ENCODE results near the gene CNDP2. TPM values are rescaled to one million over a fixed set of nuclear protein-coding genes. Genes with fewer than 3 reads are reported as not detected.

CNDP2 gene
- total RNA-seq, 2 experiments from 2014 or later, result 121 to 136 TPM

DNA sequence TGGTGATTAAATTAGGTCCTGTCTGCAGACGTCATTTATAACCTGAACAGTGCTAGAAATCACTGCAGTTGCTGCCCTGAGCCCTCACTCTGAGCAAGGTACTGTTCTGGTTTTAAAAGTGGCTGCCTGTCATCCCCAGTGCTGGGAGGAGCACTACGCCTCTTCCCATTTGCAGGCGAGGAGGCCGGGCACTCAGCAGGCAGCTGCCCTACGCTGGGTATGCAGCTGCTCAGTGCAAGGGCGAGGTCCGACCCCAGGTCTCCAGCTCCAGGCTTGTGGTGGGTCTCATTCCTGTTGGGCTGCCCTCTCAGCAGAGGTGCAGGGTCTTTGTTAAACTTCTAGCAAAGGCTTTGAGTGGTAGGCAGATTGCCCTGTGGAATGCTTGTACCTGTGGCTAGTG, 15.7 kb downstream of the CNDP2 start:
- Mint-ChIP-seq H3K36me3 (ENCODE audit: low read depth) (peaks cover 55% of the 10 kb centered on the region), H3K4me3 (no peak overlapping the region), H3K9me3 (no peaks in the 10 kb centered on the region), H3K27ac (no peak overlapping the region), H3K27me3 (no peaks in the 10 kb centered on the region), H3K4me1 (ENCODE audit: low read depth) (no peaks in the 10 kb centered on the region)
- ChIA-PET POLR2A (interaction anchor here (1.0 kb wide), 1 partner anchor 9 kb away, joined by 3 read pairs; no protein-coding TSS in a partner anchor), CTCF (no interaction called here)
- intact Hi-C loops (cut with micrococcal nuclease), result no loop called here
- ATAC-seq, result no peak
- TF ChIP-seq, protein P1, sequence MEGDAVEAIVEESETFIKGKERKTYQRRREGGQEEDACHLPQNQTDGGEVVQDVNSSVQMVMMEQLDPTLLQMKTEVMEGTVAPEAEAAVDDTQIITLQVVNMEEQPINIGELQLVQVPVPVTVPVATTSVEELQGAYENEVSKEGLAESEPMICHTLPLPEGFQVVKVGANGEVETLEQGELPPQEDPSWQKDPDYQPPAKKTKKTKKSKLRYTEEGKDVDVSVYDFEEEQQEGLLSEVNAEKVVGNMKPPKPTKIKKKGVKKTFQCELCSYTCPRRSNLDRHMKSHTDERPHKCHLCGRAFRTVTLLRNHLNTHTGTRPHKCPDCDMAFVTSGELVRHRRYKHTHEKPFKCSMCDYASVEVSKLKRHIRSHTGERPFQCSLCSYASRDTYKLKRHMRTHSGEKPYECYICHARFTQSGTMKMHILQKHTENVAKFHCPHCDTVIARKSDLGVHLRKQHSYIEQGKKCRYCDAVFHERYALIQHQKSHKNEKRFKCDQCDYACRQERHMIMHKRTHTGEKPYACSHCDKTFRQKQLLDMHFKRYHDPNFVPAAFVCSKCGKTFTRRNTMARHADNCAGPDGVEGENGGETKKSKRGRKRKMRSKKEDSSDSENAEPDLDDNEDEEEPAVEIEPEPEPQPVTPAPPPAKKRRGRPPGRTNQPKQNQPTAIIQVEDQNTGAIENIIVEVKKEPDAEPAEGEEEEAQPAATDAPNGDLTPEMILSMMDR (IDR thresholded peaks at IDR 0.05), result no peak
- DNase-seq, result no peak

DNA sequence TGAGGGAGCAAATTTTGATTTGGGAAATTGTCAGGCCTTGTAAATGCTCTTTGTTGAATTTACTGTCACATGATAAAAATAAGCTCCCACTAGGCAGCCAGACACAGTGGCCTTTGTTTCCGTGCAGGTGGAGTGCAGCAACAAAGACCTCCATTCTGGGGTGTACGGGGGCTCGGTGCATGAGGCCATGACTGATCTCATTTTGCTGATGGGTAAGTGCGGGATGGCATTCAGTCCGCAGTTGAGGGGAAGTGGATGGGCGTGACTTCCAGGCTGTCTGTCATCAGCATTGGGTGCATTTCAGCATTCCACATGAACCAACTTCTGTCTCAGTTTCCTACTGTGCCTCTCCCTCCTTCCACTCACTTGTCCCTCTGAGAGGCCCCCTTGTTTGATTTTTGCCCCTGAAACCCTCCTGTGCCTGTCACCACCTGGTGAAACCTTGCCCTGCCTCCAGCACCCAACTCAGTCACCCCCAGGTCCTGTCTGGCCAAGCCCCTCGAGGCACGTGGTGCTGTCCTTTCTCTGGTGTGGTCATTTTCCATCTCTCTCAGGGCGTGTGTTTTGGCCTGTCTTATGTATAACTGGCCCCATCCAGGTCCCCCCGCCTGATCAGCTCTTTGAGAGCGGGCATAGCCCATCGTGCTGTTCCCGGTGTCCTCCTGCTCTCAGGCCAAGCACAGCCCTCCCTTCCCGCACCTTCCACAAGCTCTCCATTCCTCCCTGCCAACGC, 16.3 kb downstream of the CNDP2 start:
- intact Hi-C loops (cut with micrococcal nuclease), result no loop called here
- Mint-ChIP-seq H3K27me3 (no peaks in the 10 kb centered on the region), H3K36me3 (ENCODE audit: low read depth) (peaks cover 51% of the 10 kb centered on the region), H3K9me3 (no peaks in the 10 kb centered on the region), H3K27ac (no peak overlapping the region), H3K4me3 (no peak overlapping the region), H3K4me1 (ENCODE audit: low read depth) (no peaks in the 10 kb centered on the region)
- no peak for ATAC-seq
- ChIA-PET POLR2A (interaction anchor here (1.0 kb wide), 1 partner anchor 8 kb away, joined by 3 read pairs; no protein-coding TSS in a partner anchor), CTCF (no interaction called here)
- no peak for DNase-seq
- TF ChIP-seq, protein P1 (IDR thresholded peaks at IDR 0.05), result no peak

DNA sequence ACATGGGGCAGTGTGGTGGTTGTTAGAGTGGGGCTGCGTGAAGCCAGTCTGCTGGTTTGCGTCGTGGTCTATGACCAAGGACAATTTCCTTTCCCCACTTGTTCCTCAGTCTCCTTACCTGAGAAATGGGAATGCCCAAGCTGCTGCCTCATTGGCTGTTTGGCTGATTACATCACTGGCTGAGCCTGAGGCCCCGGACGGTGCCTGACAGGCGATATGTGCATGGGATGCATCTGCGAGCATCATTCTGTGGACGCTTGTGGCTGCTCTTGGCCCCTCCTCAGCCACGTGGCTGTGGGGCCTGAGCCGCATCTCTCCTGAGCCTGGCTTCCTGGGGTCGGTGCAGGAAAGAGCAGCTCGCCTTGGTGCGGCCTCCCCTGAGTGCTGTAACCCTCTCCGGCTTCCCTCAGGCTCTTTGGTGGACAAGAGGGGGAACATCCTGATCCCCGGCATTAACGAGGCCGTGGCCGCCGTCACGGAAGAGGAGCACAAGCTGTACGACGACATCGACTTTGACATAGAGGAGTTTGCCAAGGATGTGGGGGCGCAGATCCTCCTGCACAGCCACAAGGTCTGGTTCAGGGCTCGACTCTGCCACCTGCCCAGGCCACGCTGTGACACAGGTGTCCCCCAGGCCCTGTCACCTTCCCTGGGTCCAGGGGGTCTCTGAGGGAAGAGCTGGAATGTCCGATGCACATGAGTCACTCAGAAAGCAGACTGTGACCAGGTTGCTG, 17.2 kb downstream of the CNDP2 start:
- H3K36me3 Mint-ChIP-seq (ENCODE audit: low read depth), result peaks cover 49% of the 10 kb centered on the region
- no peaks in the 10 kb centered on the region for H3K4me1 Mint-ChIP-seq (ENCODE audit: low read depth)
- TF ChIP-seq, protein P1 (IDR thresholded peaks at IDR 0.05), result no peak
- DNase-seq (no peak), ATAC-seq (no peak)
- ChIA-PET POLR2A (no interaction called here), CTCF (no interaction called here)
- H3K27me3 Mint-ChIP-seq, result no peaks in the 10 kb centered on the region
- no peaks in the 10 kb centered on the region for H3K9me3 Mint-ChIP-seq
- no peak overlapping the region for H3K4me3 Mint-ChIP-seq
- H3K27ac Mint-ChIP-seq, result no peak overlapping the region
- intact Hi-C loops (cut with micrococcal nuclease), result no loop called here

DNA sequence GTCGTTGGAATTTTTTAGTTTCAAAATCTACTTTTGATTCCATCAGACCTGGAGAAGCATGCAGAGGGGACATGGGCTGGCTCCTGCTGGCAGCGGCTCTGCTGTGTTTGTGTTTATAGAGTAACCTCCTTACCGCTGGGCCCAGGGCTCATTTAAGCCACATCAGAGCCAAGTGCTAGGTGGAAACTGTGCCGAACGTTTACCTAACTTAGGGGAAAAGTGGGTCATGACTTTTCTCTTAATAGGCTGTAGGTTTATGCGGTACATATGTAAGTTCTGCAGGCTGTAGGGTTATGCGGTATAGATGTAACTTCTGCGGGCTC, 17.7 kb downstream of the CNDP2 start:
- DNase-seq, result no peak
- peaks cover 49% of the 10 kb centered on the region for H3K36me3 Mint-ChIP-seq (ENCODE audit: low read depth)
- CTCF ChIA-PET, result no interaction called here
- POLR2A ChIA-PET, result no interaction called here
- ATAC-seq, result no peak
- intact Hi-C loops (cut with micrococcal nuclease), result no loop called here
- TF ChIP-seq, protein P1 (IDR thresholded peaks at IDR 0.05), result no peak
- H3K27ac Mint-ChIP-seq, result no peak overlapping the region
- H3K27me3 Mint-ChIP-seq, result no peaks in the 10 kb centered on the region
- no peaks in the 10 kb centered on the region for H3K9me3 Mint-ChIP-seq
- no peaks in the 10 kb centered on the region for H3K4me1 Mint-ChIP-seq (ENCODE audit: low read depth)
- no peak overlapping the region for H3K4me3 Mint-ChIP-seq

DNA sequence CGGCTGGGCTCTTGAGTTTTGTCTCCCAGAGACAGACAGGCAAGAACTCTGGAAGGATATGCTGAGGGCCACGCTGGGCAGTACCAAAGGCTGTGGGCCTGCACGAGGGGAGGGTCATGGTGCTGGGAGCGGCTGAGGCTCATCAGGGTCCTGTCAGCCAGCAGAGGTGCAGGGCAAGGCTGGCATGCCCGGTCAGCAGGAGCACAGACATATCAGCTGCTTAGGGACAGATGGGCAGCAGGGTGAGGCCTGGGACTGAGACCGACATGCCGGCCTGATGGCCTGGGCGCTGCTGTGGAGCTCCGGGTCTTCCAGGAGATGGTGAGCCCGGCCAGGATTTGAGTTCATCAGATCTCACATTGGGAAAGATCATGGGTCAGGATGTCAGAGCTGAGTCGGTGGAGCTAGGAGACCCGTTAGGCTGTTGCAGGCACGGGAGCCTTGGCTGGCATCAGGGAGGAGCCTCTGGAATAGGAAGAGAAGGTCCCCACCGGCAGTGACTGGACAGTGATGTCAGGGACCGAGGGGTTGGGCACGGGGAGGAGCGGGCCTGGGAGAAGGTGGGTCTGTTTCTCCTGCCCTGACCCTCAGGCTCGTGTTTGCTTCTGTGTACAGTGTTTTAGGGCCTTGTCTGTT, 18.8 kb downstream of the CNDP2 start:
- no peaks in the 10 kb centered on the region for H3K4me1 Mint-ChIP-seq (ENCODE audit: low read depth)
- CTCF ChIA-PET, result no interaction called here

More for the DNA sequence above, 18.8 kb downstream of the CNDP2 start:
- Mint-ChIP-seq H3K27me3 (no peaks in the 10 kb centered on the region), H3K9me3 (no peaks in the 10 kb centered on the region), H3K27ac (no peak overlapping the region), H3K4me3 (no peak overlapping the region), H3K36me3 (ENCODE audit: low read depth) (peaks cover 51% of the 10 kb centered on the region)
- intact Hi-C loops (cut with micrococcal nuclease), result no loop called here
- TF ChIP-seq, protein P1 (IDR thresholded peaks at IDR 0.05), result no peak
- POLR2A ChIA-PET, result no interaction called here
- DNase-seq (no peak), ATAC-seq (no peak)

All from activated CD8-positive, alpha-beta T cell treated with anti-CD3 and anti-CD28 coated beads for 36 hours (primary cell).